Measurements from ENCODE around the gene CD8B2.
"Not testable (repeated sequence)": the region's sequence is repeated elsewhere in the genome, so short reads cannot be mapped to it uniquely, and the experiment has no call there.

DNA sequence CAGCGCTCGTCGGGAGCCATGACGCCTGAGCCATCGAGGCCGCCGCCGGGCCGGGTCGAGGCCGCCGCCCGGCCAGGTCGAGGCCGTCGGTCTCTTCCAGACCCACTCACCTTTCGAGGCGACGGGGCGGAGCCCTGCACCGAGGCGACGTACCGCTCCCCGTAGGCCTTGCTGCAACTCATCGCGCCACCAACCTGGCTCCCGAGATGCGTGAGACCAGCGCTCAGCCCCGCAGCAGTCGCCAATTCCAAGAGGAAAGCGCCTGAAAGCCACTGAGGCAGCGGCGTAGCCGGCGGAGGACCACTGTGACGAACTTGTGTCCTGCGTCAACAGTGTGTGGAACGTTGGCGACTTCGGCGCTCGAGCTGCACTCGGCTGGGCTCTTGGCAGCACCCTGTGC is 19.1 kb upstream of the CD8B2 start, which contains the start of gene RGPD3:
- TF ChIP-seq, protein P1, sequence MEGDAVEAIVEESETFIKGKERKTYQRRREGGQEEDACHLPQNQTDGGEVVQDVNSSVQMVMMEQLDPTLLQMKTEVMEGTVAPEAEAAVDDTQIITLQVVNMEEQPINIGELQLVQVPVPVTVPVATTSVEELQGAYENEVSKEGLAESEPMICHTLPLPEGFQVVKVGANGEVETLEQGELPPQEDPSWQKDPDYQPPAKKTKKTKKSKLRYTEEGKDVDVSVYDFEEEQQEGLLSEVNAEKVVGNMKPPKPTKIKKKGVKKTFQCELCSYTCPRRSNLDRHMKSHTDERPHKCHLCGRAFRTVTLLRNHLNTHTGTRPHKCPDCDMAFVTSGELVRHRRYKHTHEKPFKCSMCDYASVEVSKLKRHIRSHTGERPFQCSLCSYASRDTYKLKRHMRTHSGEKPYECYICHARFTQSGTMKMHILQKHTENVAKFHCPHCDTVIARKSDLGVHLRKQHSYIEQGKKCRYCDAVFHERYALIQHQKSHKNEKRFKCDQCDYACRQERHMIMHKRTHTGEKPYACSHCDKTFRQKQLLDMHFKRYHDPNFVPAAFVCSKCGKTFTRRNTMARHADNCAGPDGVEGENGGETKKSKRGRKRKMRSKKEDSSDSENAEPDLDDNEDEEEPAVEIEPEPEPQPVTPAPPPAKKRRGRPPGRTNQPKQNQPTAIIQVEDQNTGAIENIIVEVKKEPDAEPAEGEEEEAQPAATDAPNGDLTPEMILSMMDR (IDR thresholded peaks at IDR 0.05) = not testable (repeated sequence)
- TF ChIP-seq POLR2A (IDR thresholded peaks at IDR 0.05) = not testable (repeated sequence)
